Muscle of leg (tissue), 11 donors: ENCODE data around the gene LSG1. TPM values are rescaled to one million over a fixed set of nuclear protein-coding genes. Genes with fewer than 3 reads are reported as not detected.

Experiments
- DNase-seq: peaks from one replicate; pipeline ENCODE4 v3.0.0; 2013
- H3K27ac ChIP-seq: one replicate; pipeline ENCODE4 v1.5.1; 2013; ENCODE audit warnings: mild to moderate bottlenecking, low read length, control low read depth
- H3K27me3 ChIP-seq: one replicate; pipeline ENCODE4 v1.6.1; 2013; ENCODE audit warnings: low read length; ENCODE audit not compliant: control insufficient read depth, insufficient read depth
- H3K36me3 ChIP-seq: one replicate; pipeline ENCODE4 v1.6.1; 2013; ENCODE audit warnings: low read length; ENCODE audit not compliant: control insufficient read depth, insufficient read depth
- H3K4me1 ChIP-seq: one replicate; pipeline ENCODE4 v1.6.1; 2013; ENCODE audit warnings: low read length; ENCODE audit not compliant: control insufficient read depth, insufficient read depth
- H3K4me3 ChIP-seq: one replicate; pipeline ENCODE4 v1.5.1; 2013; ENCODE audit warnings: low read length, control low read depth
- H3K9me3 ChIP-seq: replicated peaks from 2 replicates; pipeline ENCODE4 v1.6.1; 2013; ENCODE audit warnings: low read depth, low read length; ENCODE audit not compliant: control insufficient read depth
- WGBS: methylation state at CpG from one replicate; pipeline ENCODE4 v1.1.5; 2013; ENCODE audit warnings: missing lambda C conversion rate; ENCODE audit not compliant: insufficient coverage; 5-methylcytosine and 5-hydroxymethylcytosine counted together
- polyA plus RNA-seq, 8 donors: library from polyadenylated mRNA; unstranded; fragments of 120-200 nt; gene quantifications; one replicate each; pipeline versions ENCODE4 v1.2.1 to v1.2.3, GENCODE V29; 2013; ENCODE audit warnings: inconsistent platforms in 1 of 8, low replicate concordance in 1 of 8; ENCODE audit not compliant: insufficient read length in 8 of 8, insufficient read depth in 1 of 8
- total RNA-seq: library from RNA; stranded (reverse); fragments of 120-200 nt; gene quantifications from one replicate; pipeline ENCODE4 v1.2.4, GENCODE V29; 2013

The LSG1 gene
- total and polyA plus RNA-seq, 9 donors, result 20.5 to 47.3 (median 27.1) TPM

DNA sequence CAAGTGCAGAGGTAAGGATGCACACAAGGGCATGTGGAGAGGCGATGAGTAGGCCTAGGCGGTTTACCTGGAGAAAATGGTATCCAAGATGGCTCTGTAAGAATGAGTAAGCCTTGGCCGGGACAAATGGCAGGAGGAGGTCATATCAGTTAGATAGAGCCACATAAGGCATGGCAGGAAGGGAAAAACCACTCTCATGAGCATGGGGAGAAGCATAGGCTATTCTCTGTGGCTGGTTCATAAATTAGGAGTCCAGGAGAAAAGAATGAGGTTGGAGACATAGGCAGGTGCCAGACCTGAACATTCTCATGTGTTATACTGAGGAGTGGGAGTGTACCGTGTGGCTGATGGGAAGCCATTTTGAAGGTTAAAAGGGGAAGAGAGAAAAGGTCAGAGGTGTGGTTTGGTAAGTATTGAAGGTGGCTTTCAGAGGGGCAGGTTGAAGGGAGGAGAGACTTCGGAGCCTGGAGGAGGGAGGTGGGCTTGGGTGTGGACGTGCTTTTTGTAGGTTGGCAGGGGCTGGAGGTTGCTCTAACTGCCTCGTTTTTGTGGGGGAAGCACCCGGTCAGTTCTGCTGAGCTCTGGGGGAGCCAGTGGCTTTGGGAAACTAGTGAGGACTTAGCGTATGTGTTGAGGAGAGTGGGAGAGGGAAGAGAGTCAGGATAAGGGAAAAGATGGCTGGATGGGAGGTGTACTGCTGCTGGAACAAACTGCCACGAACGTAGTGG lies 9.1 kb upstream of the LSG1 start:
- Histone ChIP-seq H3K27ac (no peak overlapping the region), H3K36me3 (no peaks in the 10 kb centered on the region), H3K4me3 (no peak overlapping the region), H3K27me3 (peaks cover 1% of the 10 kb centered on the region), H3K4me1 (peaks cover 9% of the 10 kb centered on the region), H3K9me3 (no peaks in the 10 kb centered on the region)
- WGBS, result 71% methylated on average over 10 of the region's 11 CpGs
- DNase-seq, result no peak

DNA sequence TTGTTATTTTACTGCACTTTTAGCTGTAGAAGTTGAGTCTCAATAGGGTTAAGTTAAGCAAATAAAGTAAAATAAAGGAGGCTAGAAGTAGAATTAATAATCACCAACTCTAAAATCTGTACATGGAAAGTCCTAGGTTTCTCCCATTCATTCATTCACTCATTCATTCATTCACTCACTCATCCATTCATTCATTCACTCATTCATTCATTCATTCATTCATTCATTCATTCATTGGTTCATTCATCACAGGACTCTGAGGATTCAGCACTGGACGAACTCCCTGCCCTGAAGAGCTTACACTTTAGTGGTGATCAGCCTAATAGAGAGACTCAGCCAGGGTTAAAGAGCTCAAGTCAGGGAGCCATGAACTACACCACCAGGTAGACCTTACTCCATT lies 4.5 kb upstream of the LSG1 start:
- Histone ChIP-seq H3K27ac (no peak overlapping the region), H3K4me3 (no peak overlapping the region), H3K36me3 (no peaks in the 10 kb centered on the region), H3K9me3 (no peaks in the 10 kb centered on the region), H3K27me3 (peaks cover 9% of the 10 kb centered on the region), H3K4me1 (peaks cover 4% of the 10 kb centered on the region)
- 71% methylated on average over 1 of the region's 1 CpG for WGBS
- no peak for DNase-seq

DNA sequence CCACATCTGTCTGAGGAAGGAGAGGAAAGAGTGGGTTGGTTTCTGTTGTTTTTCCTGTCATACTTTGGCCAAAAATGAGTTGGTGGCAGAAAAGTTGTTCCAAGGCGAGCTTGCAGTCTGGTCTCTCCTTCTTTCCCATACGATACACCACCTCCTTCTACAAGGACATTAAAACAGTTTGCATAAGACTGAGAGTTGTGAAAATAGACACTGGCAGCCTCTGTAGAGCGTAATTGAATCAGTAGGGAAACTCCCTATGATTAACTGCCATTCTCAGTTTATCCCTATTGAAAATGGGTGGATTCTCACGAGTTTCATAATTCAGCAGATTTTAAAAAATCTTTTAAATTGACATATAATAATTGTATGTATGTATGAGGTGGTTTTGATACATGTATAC lies 3.7 kb upstream of the LSG1 start:
- Histone ChIP-seq H3K4me3 (no peak overlapping the region), H3K9me3 (no peaks in the 10 kb centered on the region), H3K36me3 (no peaks in the 10 kb centered on the region), H3K4me1 (peaks cover 8% of the 10 kb centered on the region), H3K27me3 (peaks cover 9% of the 10 kb centered on the region), H3K27ac (no peak overlapping the region)
- no CpG with 5 or more reads among the region's 4 CpGs for WGBS
- DNase-seq, result peak; percentile 37

GRCh38 chr3:194675081-194675640 lies 3.2 kb upstream of the LSG1 start:
- DNase-seq, result peak; percentile 31
- no peaks in the 10 kb centered on the region for H3K36me3 ChIP-seq
- H3K4me1 ChIP-seq, result peaks cover 9% of the 10 kb centered on the region
- H3K9me3 ChIP-seq, result no peaks in the 10 kb centered on the region
- no peak overlapping the region for H3K27ac ChIP-seq
- peaks cover 9% of the 10 kb centered on the region for H3K27me3 ChIP-seq
- 38% methylated on average over 6 of the region's 12 CpGs for WGBS
- no peak overlapping the region for H3K4me3 ChIP-seq

- Histone ChIP-seq H3K27me3 (peaks cover 9% of the 10 kb centered on the region), H3K36me3 (peaks cover 7% of the 10 kb centered on the region), H3K4me3 (no peak overlapping the region), H3K9me3 (no peaks in the 10 kb centered on the region), H3K4me1 (peaks cover 9% of the 10 kb centered on the region), H3K27ac (no peak overlapping the region)
- 75% methylated on average over 2 of the region's 3 CpGs for WGBS
- DNase-seq, result no peak
Measured at GRCh38 chr3:194673761-194674160, 1.8 kb upstream of the LSG1 start.

DNA sequence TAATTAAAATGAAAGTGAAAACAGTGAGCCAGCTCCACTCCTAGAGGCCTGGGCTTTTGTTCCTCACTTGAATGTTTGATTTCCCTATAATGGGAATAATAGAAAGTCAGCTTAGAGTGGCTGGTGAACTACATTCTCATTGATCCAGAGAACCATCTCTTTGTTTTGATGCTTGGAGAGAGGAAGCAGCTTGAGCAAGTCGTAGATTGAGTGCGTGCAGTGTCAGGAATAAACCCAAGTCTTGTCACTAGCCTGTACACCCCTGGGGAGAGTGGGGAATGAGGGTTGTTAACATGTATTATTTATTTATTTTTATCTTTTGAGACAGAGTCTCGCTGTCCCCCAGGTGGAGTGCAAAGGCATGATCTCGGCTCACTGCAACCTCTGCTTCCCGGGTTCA lies 885 bp upstream of the LSG1 start:
- WGBS, result no CpG with 5 or more reads among the region's 5 CpGs
- H3K27ac ChIP-seq, result peak overlapping the region; percentile 97
- H3K27me3 ChIP-seq, result peaks cover 9% of the 10 kb centered on the region
- peaks cover 9% of the 10 kb centered on the region for H3K4me1 ChIP-seq
- H3K9me3 ChIP-seq, result no peaks in the 10 kb centered on the region
- peaks cover 7% of the 10 kb centered on the region for H3K36me3 ChIP-seq
- peak; percentile 40 for DNase-seq
- H3K4me3 ChIP-seq, result peak overlapping the region; percentile 87

- 0% methylated on average over 4 of the region's 5 CpGs for WGBS
- peak overlapping the region; percentile 87 for H3K4me3 ChIP-seq
- peaks cover 9% of the 10 kb centered on the region for H3K27me3 ChIP-seq
- peak overlapping the region; percentile 97 for H3K27ac ChIP-seq
- no peaks in the 10 kb centered on the region for H3K9me3 ChIP-seq
- peaks cover 9% of the 10 kb centered on the region for H3K36me3 ChIP-seq
- peak; percentile 38 for DNase-seq
- H3K4me1 ChIP-seq, result peaks cover 9% of the 10 kb centered on the region
Measured at GRCh38 chr3:194671511-194671899, 486 bp downstream of the LSG1 start.

DNA sequence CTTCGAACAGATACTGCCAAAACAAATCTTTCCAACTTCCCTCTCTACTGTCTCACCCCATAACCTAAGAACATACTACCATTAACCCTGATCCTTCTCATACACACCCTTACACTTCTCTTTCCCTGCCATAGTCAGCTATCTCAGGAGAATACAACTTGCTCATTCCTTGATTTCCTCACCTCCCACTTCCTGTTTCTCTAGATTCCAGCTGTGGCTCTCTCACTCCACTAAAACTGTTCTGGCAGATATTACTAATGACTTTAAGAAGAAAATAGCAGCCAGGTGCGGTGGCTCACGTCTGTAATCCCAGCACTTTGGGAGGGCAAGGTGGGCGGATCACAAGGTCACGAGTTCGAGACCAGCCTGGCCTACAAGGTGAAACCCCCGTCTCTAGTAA lies 4.6 kb downstream of the LSG1 start:
- Histone ChIP-seq H3K9me3 (no peaks in the 10 kb centered on the region), H3K4me3 (no peak overlapping the region), H3K4me1 (peaks cover 6% of the 10 kb centered on the region), H3K27ac (no peak overlapping the region), H3K36me3 (peaks cover 27% of the 10 kb centered on the region), H3K27me3 (no peaks in the 10 kb centered on the region)
- no peak for DNase-seq
- 68% methylated on average over 6 of the region's 7 CpGs for WGBS

DNA sequence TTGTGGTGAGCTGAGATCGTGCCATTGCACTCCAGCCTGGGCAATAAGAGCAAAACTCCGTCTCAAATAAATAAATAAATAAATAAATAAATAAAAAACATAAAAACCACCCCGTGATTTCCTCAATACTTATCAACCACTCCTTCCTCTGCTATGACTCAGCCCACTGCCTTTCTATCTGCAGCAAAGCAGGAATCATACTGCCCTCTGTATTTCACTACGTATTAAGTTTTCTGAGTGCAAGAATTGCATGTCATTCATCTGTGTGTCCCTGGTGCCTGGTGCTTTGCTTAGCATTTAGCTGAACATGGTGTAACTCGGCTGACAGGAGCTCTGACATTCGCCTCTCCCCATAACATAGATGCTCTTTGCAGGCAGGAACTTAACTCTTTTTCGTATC lies 7.1 kb downstream of the LSG1 start:
- Histone ChIP-seq H3K27me3 (no peaks in the 10 kb centered on the region), H3K36me3 (peaks cover 38% of the 10 kb centered on the region), H3K4me1 (no peaks in the 10 kb centered on the region), H3K27ac (no peak overlapping the region), H3K9me3 (no peaks in the 10 kb centered on the region), H3K4me3 (no peak overlapping the region)
- WGBS, result 80% methylated on average over 1 of the region's 7 CpGs
- no peak for DNase-seq

DNA sequence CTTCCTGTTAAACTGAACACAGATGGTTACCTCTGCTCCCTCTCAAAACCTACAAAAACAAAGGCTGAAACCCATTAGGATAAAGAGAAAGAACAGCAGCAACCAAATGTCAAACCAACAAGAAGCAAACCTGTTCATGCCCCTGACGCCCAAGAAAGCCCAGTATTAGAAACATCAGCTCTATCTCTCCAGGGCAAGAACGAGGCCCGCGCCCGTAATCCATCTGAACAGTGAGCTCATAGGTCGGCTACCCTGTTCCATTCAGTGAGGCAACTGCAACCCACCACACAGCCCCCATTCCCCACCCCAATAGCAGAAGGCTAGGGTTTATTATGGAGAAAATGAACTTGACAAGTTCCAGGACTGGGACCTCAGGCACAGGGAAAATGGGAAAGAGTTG lies 10.0 kb downstream of the LSG1 start:
- H3K9me3 ChIP-seq, result no peaks in the 10 kb centered on the region
- no CpG with 5 or more reads among the region's 6 CpGs for WGBS
- no peaks in the 10 kb centered on the region for H3K4me1 ChIP-seq
- no peak for DNase-seq
- H3K27ac ChIP-seq, result no peak overlapping the region
- H3K36me3 ChIP-seq, result peaks cover 44% of the 10 kb centered on the region
- no peak overlapping the region for H3K4me3 ChIP-seq
- H3K27me3 ChIP-seq, result no peaks in the 10 kb centered on the region
